Neural crest cell (in vitro differentiated cells): ENCODE results near the gene PRCP. TPM values are rescaled to one million over a fixed set of nuclear protein-coding genes. Genes with fewer than 3 reads are reported as not detected.

Experiments
- DNase-seq: peaks from one replicate; pipeline ENCODE4 v3.0.0; 2021; ENCODE audit warnings: low read depth, mixed read lengths, low spot score
- H3K27ac Mint-ChIP-seq: one replicate; pipeline ENCODE4 v1.8.0; 2021; ENCODE audit warnings: mild to moderate bottlenecking, mixed read lengths; ENCODE audit not compliant: unreplicated experiment
- H3K27me3 Mint-ChIP-seq: 2 replicates; pipeline ENCODE4 v1.8.0; 2021; ENCODE audit warnings: low read depth, mild to moderate bottlenecking, mixed read lengths
- H3K36me3 Mint-ChIP-seq: 2 replicates; pipeline ENCODE4 v1.8.0; 2021; ENCODE audit warnings: low read depth, mild to moderate bottlenecking, mixed read lengths
- H3K4me1 Mint-ChIP-seq: 2 replicates; pipeline ENCODE4 v1.8.0; 2021; ENCODE audit warnings: mixed read lengths
- H3K4me3 Mint-ChIP-seq: one replicate; pipeline ENCODE4 v1.8.0; 2021; ENCODE audit warnings: mild to moderate bottlenecking, mixed read lengths
- H3K9me3 Mint-ChIP-seq: 2 replicates; pipeline ENCODE4 v1.8.0; 2021; ENCODE audit warnings: mixed read lengths
- CTCF ChIP-seq: fragments of 200-600 bp; sonication (generic); conservative IDR thresholded peaks from 2 replicates; pipeline ENCODE4 v1.5.0; 2021; ENCODE audit warnings: antibody characterized with exemption, mild to moderate bottlenecking
- total RNA-seq: library from RNA; stranded (reverse); gene quantifications from 2 replicates; pipeline ENCODE4 v1.2.1, GENCODE V29; 2021

PRCP gene
- total RNA-seq, 1 donor from 2014 or later: 59.8 TPM

DNA sequence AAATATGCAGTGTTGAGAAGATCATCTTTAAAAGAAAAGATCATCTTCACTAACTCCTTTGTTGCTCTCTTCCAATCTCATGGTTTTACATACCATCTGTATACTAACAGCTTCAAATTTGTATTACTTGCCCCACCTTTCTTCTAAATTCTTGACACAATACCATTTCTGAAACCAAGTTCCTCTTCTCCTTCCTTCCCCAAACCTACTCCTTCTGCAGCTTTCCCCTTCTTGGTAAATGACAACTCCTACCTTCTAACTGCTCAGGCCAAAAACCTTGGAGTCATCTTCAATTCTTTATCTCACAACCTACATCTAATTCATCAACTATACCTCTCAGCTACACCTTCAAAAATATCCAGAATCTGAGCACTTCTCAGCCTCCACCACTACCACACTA is 9.3 kb downstream of the PRCP start:
- no peaks in the 10 kb centered on the region for H3K27me3 Mint-ChIP-seq
- DNase-seq: no peak
- no peaks in the 10 kb centered on the region for H3K9me3 Mint-ChIP-seq
- H3K4me3 Mint-ChIP-seq: no peak overlapping the region
- H3K27ac Mint-ChIP-seq: no peak overlapping the region
- no peaks in the 10 kb centered on the region for H3K4me1 Mint-ChIP-seq
- TF ChIP-seq CTCF: no peak
- no peaks in the 10 kb centered on the region for H3K36me3 Mint-ChIP-seq

GRCh38 chr11:82890002-82890341 is 10.3 kb downstream of the PRCP start:
- Mint-ChIP-seq H3K4me3 (no peak overlapping the region), H3K27me3 (no peaks in the 10 kb centered on the region), H3K27ac (no peak overlapping the region), H3K9me3 (no peaks in the 10 kb centered on the region), H3K36me3 (no peaks in the 10 kb centered on the region), H3K4me1 (no peaks in the 10 kb centered on the region)
- no peak for DNase-seq
- no peak for TF ChIP-seq CTCF

- DNase-seq: no peak
- Mint-ChIP-seq H3K36me3 (no peaks in the 10 kb centered on the region), H3K9me3 (no peaks in the 10 kb centered on the region), H3K27ac (no peak overlapping the region), H3K4me3 (no peak overlapping the region), H3K4me1 (no peaks in the 10 kb centered on the region), H3K27me3 (no peaks in the 10 kb centered on the region)
- no peak for TF ChIP-seq CTCF
Observed at GRCh38 chr11:82889133-82890001, 10.9 kb downstream of the PRCP start.

DNA sequence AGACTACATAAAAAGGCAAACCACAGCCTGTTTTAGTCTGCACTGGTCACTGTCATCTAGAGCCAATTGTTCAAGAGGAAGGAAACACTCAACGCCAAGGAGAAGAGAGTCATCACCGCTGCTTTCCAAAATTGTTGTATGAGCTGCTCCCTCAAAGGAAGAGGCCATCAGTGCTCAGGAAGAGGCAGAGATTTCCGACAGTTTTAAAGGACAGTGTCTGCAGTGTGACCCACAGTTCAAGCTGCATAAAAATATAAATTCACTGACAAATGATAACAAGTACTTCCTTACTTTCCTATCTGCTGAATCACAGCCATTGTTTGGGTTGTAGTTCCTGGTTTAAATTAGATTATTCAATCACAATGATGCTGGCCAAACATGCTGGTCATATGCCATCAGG is 16.4 kb downstream of the PRCP start:
- H3K9me3 Mint-ChIP-seq: peaks cover 6% of the 10 kb centered on the region
- TF ChIP-seq CTCF: no peak
- H3K4me3 Mint-ChIP-seq: no peak overlapping the region

DNA sequence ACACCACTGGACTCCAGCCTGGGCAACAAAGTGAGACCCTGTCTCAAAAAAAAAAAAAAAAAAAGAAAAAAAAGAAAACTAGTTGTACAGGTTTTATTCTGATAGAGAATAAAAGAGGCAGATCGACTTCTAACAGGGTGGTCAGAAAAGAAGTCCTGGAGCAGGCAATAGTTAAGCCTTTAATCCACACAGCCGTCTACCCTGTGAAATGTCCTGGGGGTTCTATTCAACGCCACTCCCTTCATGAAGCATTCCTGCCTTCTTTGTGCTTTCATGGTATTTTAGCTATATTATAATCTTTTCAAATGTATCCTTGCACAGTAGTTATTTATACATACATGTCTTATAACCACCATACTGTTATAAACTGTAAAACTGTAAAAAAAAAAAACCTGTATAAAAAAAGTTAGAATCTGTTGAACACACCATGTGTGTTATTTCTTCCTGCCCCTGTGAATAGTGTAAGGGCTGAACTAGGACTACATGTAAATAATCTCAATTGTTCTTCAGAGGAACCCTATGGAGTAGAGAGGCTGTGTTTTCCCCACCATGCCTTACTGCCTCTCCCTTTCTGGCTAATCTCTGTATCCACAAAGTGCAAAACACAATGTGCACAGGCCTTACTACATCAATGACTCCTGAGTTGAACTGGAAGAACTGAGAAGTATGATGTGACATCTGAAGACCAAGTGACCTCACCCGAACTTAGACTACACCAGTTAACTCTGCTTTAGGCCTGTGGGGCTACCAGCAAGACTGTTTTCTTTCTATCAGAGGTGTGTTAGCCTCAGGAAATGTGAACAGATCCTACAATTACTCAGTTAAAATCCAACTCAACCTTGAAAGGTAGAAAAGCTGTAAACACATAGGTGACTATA is 25.3 kb downstream of the PRCP start:
- TF ChIP-seq CTCF: no peak
- Mint-ChIP-seq H3K27ac (peak overlapping the region; percentile 15), H3K4me3 (no peak overlapping the region), H3K36me3 (peaks cover 39% of the 10 kb centered on the region), H3K4me1 (no peaks in the 10 kb centered on the region), H3K9me3 (peaks cover 13% of the 10 kb centered on the region), H3K27me3 (no peaks in the 10 kb centered on the region)
- no peak for DNase-seq

More for the DNA sequence above, 16.4 kb downstream of the PRCP start:
- Mint-ChIP-seq H3K36me3 (peaks cover 27% of the 10 kb centered on the region), H3K27me3 (no peaks in the 10 kb centered on the region), H3K4me1 (no peaks in the 10 kb centered on the region), H3K27ac (no peak overlapping the region)
- DNase-seq: no peak
